ENCODE results near the gene CAGE1. TPM values are rescaled to one million over a fixed set of nuclear protein-coding genes. Genes with fewer than 3 reads are reported as not detected.

CAGE1 gene
- polyA plus RNA-seq, 1 donor (not counting 4 experiments of a cell fraction or from before 2014, with no cell fraction given) = 0.04 TPM

DNA sequence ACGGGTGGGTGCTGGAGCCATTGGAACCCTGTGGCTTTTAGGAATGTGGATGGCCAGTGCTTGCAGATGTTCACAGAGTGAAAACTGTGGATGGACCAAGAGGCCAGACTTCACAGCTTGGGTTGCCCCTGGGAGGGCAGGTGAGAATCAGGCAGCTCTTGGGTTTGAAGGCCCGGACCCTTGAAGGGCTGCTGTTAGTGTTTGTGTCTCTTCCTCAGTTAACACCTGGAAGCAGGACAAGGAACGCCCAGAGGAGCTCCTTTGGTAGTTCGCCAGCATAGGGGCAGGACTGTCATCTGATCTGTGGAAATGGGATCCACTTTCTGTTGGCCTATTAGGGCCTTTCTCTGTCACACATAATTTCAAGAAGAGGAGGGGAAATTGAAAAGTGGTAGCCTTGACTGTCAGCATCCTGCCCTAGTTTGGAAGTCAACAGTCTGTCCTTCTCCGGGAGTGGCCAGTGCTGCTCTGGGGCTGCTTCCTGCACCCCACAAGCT, 43.6 kb upstream of the CAGE1 start:
- H3K9ac ChIP-seq (ENCODE audit: control insufficient read depth, extremely low read depth, insufficient read depth, low read length) = no peak overlapping the region
- peak overlapping the region; percentile 8 for H2AFZ ChIP-seq (ENCODE audit: control insufficient read depth, low read length)
- H3K79me2 ChIP-seq (ENCODE audit: control insufficient read depth, insufficient read depth, low read length) = no peaks in the 10 kb centered on the region
- H3K4me2 ChIP-seq (ENCODE audit: control insufficient read depth, extremely low read depth, insufficient read depth, low read depth, low read length) = no peak overlapping the region
- H4K20me1 ChIP-seq (ENCODE audit: control insufficient read depth, extremely low read depth, insufficient read depth, low read length) = no peaks in the 10 kb centered on the region
- no peak overlapping the region for H3K27ac ChIP-seq (ENCODE audit: control insufficient read depth, insufficient read depth, low read length)
- FAIRE-seq = peak; percentile 48
- H3K36me3 ChIP-seq (ENCODE audit: control insufficient read depth in 2 of 2, extremely low read depth in 1 of 2, insufficient read depth in 2 of 2, low read length in 2 of 2) = no peaks in the 10 kb centered on the region
- DNase-seq (ENCODE audit: low read depth, low spot score) = no peak
- no peak for TF ChIP-seq EZH2 (IDR thresholded peaks at IDR 0.05; ENCODE audit: low read length)
- TF ChIP-seq, protein P1, sequence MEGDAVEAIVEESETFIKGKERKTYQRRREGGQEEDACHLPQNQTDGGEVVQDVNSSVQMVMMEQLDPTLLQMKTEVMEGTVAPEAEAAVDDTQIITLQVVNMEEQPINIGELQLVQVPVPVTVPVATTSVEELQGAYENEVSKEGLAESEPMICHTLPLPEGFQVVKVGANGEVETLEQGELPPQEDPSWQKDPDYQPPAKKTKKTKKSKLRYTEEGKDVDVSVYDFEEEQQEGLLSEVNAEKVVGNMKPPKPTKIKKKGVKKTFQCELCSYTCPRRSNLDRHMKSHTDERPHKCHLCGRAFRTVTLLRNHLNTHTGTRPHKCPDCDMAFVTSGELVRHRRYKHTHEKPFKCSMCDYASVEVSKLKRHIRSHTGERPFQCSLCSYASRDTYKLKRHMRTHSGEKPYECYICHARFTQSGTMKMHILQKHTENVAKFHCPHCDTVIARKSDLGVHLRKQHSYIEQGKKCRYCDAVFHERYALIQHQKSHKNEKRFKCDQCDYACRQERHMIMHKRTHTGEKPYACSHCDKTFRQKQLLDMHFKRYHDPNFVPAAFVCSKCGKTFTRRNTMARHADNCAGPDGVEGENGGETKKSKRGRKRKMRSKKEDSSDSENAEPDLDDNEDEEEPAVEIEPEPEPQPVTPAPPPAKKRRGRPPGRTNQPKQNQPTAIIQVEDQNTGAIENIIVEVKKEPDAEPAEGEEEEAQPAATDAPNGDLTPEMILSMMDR (optimal IDR thresholded peaks at IDR 0.05 in 1 of 3, IDR thresholded peaks at IDR 0.05 in 1 of 3, conservative IDR thresholded peaks at IDR 0.05 in 1 of 3; ENCODE audit: extremely low read depth in 1 of 3, insufficient read depth in 2 of 3, low read length in 3 of 3) = no peak
- no peaks in the 10 kb centered on the region for H3K9me1 ChIP-seq (ENCODE audit: control insufficient read depth, extremely low read depth, insufficient read depth, low read length)
- dilution Hi-C loops (cut with MboI; ENCODE audit: extremely low pct_ligation_motif_present, low sequenced_read_pairs) = no loop called here
- no peaks in the 10 kb centered on the region for H3K4me1 ChIP-seq (ENCODE audit: control insufficient read depth, extremely low read depth, insufficient read depth, low read length)
- no peaks in the 10 kb centered on the region for H3K27me3 ChIP-seq (ENCODE audit: control insufficient read depth, extremely low read depth, insufficient read depth, low read length)
- H3K9me3 ChIP-seq (ENCODE audit: control insufficient read depth, low read depth, low read length) = no peaks in the 10 kb centered on the region
- H3K4me3 ChIP-seq (ENCODE audit: control insufficient read depth in 2 of 3, extremely low read depth in 1 of 3, insufficient read depth in 2 of 3, low read depth in 1 of 3, low read length in 3 of 3) = no peak overlapping the region

DNA sequence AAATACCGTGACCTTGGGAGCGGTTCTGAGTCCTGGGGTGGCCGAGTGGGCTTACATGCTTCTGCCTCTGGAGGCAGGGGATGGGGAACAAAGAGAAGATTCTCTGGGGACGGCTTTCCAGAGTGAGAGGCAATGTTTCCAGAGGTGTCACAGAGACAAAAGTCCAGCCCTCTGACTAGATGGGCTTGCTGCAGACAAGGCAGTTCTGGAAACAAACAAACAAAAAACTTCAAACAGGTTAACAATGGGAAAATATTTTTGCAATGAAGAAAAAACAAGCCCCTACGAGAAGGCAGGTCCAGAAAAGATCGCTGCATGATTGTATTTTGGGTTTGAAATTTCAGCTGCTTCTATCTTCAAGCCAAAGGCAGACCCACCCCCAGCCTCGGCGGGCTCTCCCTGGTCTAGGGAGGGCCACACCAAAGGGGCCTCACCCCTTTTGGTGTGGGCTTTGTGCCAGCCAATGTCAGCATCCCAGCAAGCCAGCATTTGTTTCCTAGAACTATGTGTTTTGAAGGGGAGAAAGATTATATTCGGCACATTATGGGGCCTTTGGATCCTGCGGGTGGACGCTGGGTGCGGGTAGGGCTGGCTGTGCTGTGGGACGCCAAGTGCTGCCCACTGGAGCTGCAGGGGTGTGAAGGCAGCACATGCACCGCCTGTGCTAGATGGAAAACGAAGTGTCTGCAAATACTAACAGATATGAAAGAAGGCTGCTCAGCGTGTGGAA, 43.0 kb upstream of the CAGE1 start:
- no peaks in the 10 kb centered on the region for H3K9me3 ChIP-seq (ENCODE audit: control insufficient read depth, low read depth, low read length)

More for the DNA sequence above, 43.0 kb upstream of the CAGE1 start:
- no peak overlapping the region for H2AFZ ChIP-seq (ENCODE audit: control insufficient read depth, low read length)
- TF ChIP-seq, protein P1 (optimal IDR thresholded peaks at IDR 0.05 in 1 of 3, IDR thresholded peaks at IDR 0.05 in 1 of 3, conservative IDR thresholded peaks at IDR 0.05 in 1 of 3; ENCODE audit: extremely low read depth in 1 of 3, insufficient read depth in 2 of 3, low read length in 3 of 3) = no peak
- TF ChIP-seq EZH2 (IDR thresholded peaks at IDR 0.05; ENCODE audit: low read length) = no peak
- no peak overlapping the region for H3K9ac ChIP-seq (ENCODE audit: control insufficient read depth, extremely low read depth, insufficient read depth, low read length)
- no peak for FAIRE-seq
- H3K9me1 ChIP-seq (ENCODE audit: control insufficient read depth, extremely low read depth, insufficient read depth, low read length) = no peaks in the 10 kb centered on the region
- peaks cover under 1% of the 10 kb centered on the region for H3K4me1 ChIP-seq (ENCODE audit: control insufficient read depth, extremely low read depth, insufficient read depth, low read length)
- no peaks in the 10 kb centered on the region for H4K20me1 ChIP-seq (ENCODE audit: control insufficient read depth, extremely low read depth, insufficient read depth, low read length)
- no peak overlapping the region for H3K27ac ChIP-seq (ENCODE audit: control insufficient read depth, insufficient read depth, low read length)
- no peak for DNase-seq (ENCODE audit: low read depth, low spot score)
- no peaks in the 10 kb centered on the region for H3K79me2 ChIP-seq (ENCODE audit: control insufficient read depth, insufficient read depth, low read length)
- dilution Hi-C loops (cut with MboI; ENCODE audit: extremely low pct_ligation_motif_present, low sequenced_read_pairs) = no loop called here
- H3K27me3 ChIP-seq (ENCODE audit: control insufficient read depth, extremely low read depth, insufficient read depth, low read length) = no peaks in the 10 kb centered on the region
- H3K4me2 ChIP-seq (ENCODE audit: control insufficient read depth, extremely low read depth, insufficient read depth, low read depth, low read length) = no peak overlapping the region
- H3K4me3 ChIP-seq (ENCODE audit: control insufficient read depth in 2 of 3, extremely low read depth in 1 of 3, insufficient read depth in 2 of 3, low read depth in 1 of 3, low read length in 3 of 3) = no peak overlapping the region
- H3K36me3 ChIP-seq (ENCODE audit: control insufficient read depth in 2 of 2, extremely low read depth in 1 of 2, insufficient read depth in 2 of 2, low read length in 2 of 2) = no peaks in the 10 kb centered on the region

All from keratinocyte (primary cell).